HL-60/S4 treated with phorbol 12-myristate 13-acetate at 8.2 ng/mL for 4 days and 3 days (cell line): ENCODE measurements around the gene CYP2S1.
"Not testable (repeated sequence)": the region's sequence is repeated elsewhere in the genome, so short reads cannot be mapped to it uniquely, and the experiment has no call there.

ENCODE experiments used
- in situ Hi-C: fragments of 300-500 bp; cut with MboI; formaldehyde crosslinking; loops from 2 replicates; pipeline ENCODE4 v1.15.0; 2022; ENCODE audit warnings: low sequenced_read_pairs

The CYP2S1 gene

GRCh38 chr19:41225238-41226052 is 32.4 kb downstream of the CYP2S1 start:
- in situ Hi-C loops, result no loop called here

GRCh38 chr19:41226053-41226873 is 33.2 kb downstream of the CYP2S1 start:
- in situ Hi-C loops, result no loop called here

GRCh38 chr19:41226874-41227390 is 33.9 kb downstream of the CYP2S1 start:
- in situ Hi-C loops, result no loop called here

- in situ Hi-C loops, result no loop called here
Observed at GRCh38 chr19:41228486-41228885, 35.5 kb downstream of the CYP2S1 start.

- in situ Hi-C loops, result not testable (repeated sequence)
Observed at GRCh38 chr19:41229338-41229737, 36.3 kb downstream of the CYP2S1 start.

- in situ Hi-C loops, result no loop called here
Observed at GRCh38 chr19:41230067-41230857, 37.2 kb downstream of the CYP2S1 start.

- in situ Hi-C loops, result no loop called here
Observed at GRCh38 chr19:41232686-41233085, 39.7 kb downstream of the CYP2S1 start.

- in situ Hi-C loops, result no loop called here
Observed at GRCh38 chr19:41233748-41234240, 40.8 kb downstream of the CYP2S1 start.

GRCh38 chr19:41234512-41235168 is 41.6 kb downstream of the CYP2S1 start:
- in situ Hi-C loops, result no loop called here

- in situ Hi-C loops, result no loop called here
Observed at GRCh38 chr19:41235480-41235879, 42.5 kb downstream of the CYP2S1 start.

- in situ Hi-C loops, result no loop called here
Observed at GRCh38 chr19:41238244-41238643, 45.2 kb downstream of the CYP2S1 start.

- in situ Hi-C loops, result no loop called here
Observed at GRCh38 chr19:41239363-41239762, 46.3 kb downstream of the CYP2S1 start.

GRCh38 chr19:41239961-41240574 is 47.0 kb downstream of the CYP2S1 start:
- in situ Hi-C loops, result no loop called here

- in situ Hi-C loops, result no loop called here
Observed at GRCh38 chr19:41241859-41242258, 48.8 kb downstream of the CYP2S1 start.

- in situ Hi-C loops, result no loop called here
Observed at GRCh38 chr19:41244117-41244516, 51.1 kb downstream of the CYP2S1 start.

GRCh38 chr19:41245843-41246242 is 52.8 kb downstream of the CYP2S1 start:
- in situ Hi-C loops, result no loop called here

GRCh38 chr19:41248895-41249294 is 55.9 kb downstream of the CYP2S1 start:
- in situ Hi-C loops, result no loop called here

GRCh38 chr19:41249707-41250423 is 56.8 kb downstream of the CYP2S1 start:
- in situ Hi-C loops, result loop anchor here (10.0 to 25.0 kb wide), 2 partner anchors 45 to 588 kb away; no protein-coding TSS in a partner anchor

GRCh38 chr19:41253660-41254059 is 60.6 kb downstream of the CYP2S1 start:
- in situ Hi-C loops, result loop anchor here (10.0 to 25.0 kb wide), 2 partner anchors 49 to 591 kb away; no protein-coding TSS in a partner anchor
